Coronary artery (tissue), 2 donors: Measurements from ENCODE around the gene LARP1B.

ENCODE experiments used
- DNase-seq: peaks from one replicate; pipeline ENCODE4 v3.0.0-alpha.2; 2017; ENCODE audit warnings: low spot score
- H3K27ac ChIP-seq, 2 donors: fragments of 200-600 bp; sonication (generic); one replicate each; pipeline ENCODE4 v1.5.1; 2016 to 2019
- H3K4me3 ChIP-seq: fragments of 200-600 bp; sonication (generic); 2 replicates; pipeline ENCODE4 v1.5.1; 2016; ENCODE audit warnings: mild to moderate bottlenecking, moderate library complexity
- CTCF ChIP-seq: fragments of 200-600 bp; sonication (generic); IDR thresholded peaks from one replicate; pipeline ENCODE4 v1.5.1; 2019; ENCODE audit warnings: antibody characterized with exemption

LARP1B gene

GRCh38 chr4:128163177-128164117 is 102.3 kb downstream of the LARP1B start:
- no peak for DNase-seq
- Histone ChIP-seq H3K4me3 (no peak overlapping the region), H3K27ac (no peak overlapping the region)
- no peak for TF ChIP-seq CTCF

GRCh38 chr4:128166982-128167381 is 105.9 kb downstream of the LARP1B start:
- Histone ChIP-seq H3K27ac (no peak overlapping the region), H3K4me3 (no peak overlapping the region)
- TF ChIP-seq CTCF = no peak
- DNase-seq = no peak

GRCh38 chr4:128168701-128169100 is 107.6 kb downstream of the LARP1B start:
- TF ChIP-seq CTCF = no peak
- no peak for DNase-seq
- Histone ChIP-seq H3K4me3 (no peak overlapping the region), H3K27ac (no peak overlapping the region)

GRCh38 chr4:128169245-128169644 is 108.1 kb downstream of the LARP1B start:
- DNase-seq = no peak
- TF ChIP-seq CTCF = no peak
- no peak overlapping the region for H3K27ac ChIP-seq
- no peak overlapping the region for H3K4me3 ChIP-seq

- H3K27ac ChIP-seq = no peak overlapping the region
- DNase-seq = no peak
- TF ChIP-seq CTCF = no peak
- H3K4me3 ChIP-seq = no peak overlapping the region
Measured at GRCh38 chr4:128176643-128177042, 115.5 kb downstream of the LARP1B start.

- DNase-seq = no peak
- Histone ChIP-seq H3K4me3 (no peak overlapping the region), H3K27ac (no peak overlapping the region)
- TF ChIP-seq CTCF = no peak
Measured at GRCh38 chr4:128177498-128177897, 116.4 kb downstream of the LARP1B start.

- Histone ChIP-seq H3K4me3 (no peak overlapping the region), H3K27ac (no peak overlapping the region)
- no peak for DNase-seq
- TF ChIP-seq CTCF = no peak
Measured at GRCh38 chr4:128186623-128187022, 125.5 kb downstream of the LARP1B start.
